GM04503 (cell line): Measurements from ENCODE around the gene AKR1B1.

Experiments
- DNase-seq: peaks from one replicate; pipeline ENCODE4 v3.0.0-alpha.2; 2012; ENCODE audit warnings: low read depth

Gene AKR1B1

DNA sequence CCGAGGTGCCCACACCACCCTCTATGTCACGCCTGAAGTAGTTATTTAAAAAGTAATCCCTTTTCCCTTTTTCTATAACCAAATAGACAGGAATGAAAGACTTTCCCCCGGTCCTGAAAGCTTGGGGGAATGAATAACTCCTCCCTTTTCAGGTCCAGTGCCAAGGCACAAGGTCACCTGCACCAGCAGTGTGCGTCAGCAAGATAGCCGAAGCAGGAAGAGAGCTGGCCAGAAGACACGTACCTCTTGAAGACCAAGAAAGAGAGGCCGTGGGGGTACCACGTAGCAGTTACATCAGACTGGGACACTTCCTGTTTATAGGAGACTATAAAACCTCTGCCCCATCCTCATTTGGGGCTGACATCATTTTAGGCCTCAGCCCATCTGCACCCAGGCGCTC is 10.7 kb upstream of the AKR1B1 start:
- DNase-seq: no peak

- no peak for DNase-seq
These were observed 9.6 kb upstream of the AKR1B1 start for GRCh38 chr7:134468475-134468874.

GRCh38 chr7:134468054-134468453 is 9.2 kb upstream of the AKR1B1 start:
- no peak for DNase-seq

GRCh38 chr7:134465491-134465890 is 6.6 kb upstream of the AKR1B1 start:
- no peak for DNase-seq

GRCh38 chr7:134464496-134464895 is 5.6 kb upstream of the AKR1B1 start:
- no peak for DNase-seq

- no peak for DNase-seq
These were observed 4.9 kb upstream of the AKR1B1 start for GRCh38 chr7:134463751-134464150.

- DNase-seq: peak; percentile 63
These were observed 3.5 kb upstream of the AKR1B1 start for GRCh38 chr7:134462337-134462925.

DNA sequence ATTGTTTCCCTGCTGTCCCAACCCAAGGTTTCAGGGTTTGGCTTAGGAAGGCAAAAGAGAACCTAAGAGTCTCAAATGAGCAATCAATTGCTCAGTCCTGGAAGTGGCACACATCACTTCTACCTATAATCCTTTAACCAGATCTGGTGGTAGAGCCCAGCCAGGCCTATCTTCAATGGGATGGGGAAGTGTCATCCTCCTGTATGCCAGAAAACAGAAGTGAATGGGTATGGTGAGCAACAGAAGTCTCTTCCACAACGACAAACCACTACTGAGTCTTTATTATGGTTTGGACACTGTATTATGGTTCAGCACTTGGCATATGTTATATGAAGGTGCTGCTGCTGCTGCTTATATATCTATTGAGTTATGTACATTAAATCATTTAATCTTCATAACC is 3.0 kb upstream of the AKR1B1 start:
- DNase-seq: no peak

DNA sequence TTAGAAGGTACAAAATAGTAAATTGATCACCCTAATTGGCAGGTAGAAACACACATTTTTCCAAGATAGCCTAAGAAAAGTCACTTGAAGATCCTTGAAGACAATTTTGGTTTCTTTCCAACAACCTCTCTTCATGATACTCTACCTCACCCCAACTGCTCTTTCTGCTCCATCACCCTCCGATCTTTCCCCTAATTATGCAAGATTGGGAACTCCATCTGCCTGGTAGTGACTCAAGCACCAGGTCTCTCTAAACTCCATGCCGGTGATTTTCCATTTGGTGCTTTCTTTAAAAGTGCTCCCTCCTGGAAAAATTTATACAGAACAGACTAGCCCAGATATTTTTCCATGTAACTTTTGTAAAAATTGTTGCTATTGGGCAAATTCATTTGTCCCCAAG is 1.1 kb upstream of the AKR1B1 start:
- DNase-seq: no peak

GRCh38 chr7:134458341-134458805 is 527 bp downstream of the AKR1B1 start:
- DNase-seq: no peak

DNA sequence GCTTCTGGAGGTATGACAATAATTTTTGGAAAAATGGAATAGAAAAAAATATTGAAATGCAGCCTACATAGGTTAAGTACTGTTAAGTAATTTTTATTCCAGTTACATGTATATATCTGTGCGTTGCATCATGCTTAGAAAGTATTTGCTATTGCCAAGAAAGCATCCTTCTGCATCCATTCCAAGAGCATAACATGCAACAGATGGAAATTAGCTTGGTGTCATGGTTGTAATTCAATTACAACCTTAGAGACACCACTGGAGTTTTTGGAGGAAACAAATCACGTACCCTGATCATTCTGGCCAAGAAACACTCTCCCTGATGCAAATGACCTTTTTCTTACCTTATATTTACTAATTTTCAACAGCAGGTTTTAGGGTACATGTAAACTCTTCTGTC is 1.7 kb downstream of the AKR1B1 start:
- no peak for DNase-seq

DNA sequence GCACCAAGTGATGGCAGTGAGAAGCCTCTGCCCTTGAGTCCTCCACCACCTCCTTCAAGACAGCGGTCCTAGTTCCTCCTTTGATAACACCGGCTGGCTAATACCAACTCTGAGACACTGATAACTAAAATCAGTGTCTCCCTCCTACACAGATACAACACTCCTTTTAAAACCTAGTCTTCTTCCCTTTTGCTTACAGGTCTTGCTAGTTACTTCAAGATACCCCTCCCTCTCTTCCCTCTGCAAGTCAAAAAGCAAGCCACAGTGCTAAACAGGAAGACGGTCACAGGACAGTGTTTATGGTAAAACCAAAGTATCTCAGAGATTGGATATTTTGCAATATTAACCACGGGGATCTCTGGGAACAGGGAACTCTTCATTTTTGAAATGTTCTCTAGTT is 4.6 kb downstream of the AKR1B1 start:
- DNase-seq: no peak

DNA sequence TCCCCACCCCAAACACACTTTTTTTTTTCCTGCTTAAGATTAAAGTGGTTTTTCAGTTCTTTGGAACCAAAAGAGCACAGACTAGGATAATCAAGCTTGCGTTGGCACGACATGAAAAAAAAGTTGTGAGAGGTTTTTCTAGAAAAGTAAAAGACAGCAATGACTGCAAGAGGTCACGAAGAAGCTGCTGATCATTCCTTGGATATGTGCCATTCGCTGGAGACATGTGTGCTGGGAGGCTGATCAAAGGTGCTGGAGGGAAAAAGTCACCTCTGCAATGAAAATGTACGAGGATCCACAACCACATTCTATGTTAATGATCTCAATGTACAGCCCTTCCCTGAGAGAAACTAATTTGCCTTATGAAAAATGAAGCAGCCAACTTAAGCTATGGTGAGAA is 5.4 kb downstream of the AKR1B1 start:
- DNase-seq: no peak

DNA sequence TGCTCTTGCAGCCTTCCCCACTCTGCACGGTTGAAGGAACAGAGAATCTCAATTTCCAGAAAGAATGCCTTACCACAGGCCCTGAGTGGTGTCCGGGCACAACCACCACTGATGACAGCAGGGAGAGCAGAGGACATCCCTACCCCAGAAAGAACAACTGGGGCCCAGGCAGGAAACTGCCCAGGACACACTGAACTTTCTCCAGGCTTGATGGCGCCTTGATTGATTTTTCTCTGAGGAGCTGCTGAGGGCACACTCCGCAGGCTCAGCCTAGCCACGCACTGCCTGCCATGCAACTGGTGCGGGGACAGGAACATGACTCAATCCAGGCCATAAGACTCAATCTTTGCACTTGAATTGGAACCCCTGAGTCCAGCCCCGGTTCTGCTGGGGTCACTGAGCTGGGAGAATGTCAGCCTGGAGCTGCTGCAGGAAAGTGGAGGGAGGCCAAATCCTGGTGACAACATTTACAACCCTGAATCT is 5.9 kb downstream of the AKR1B1 start:
- DNase-seq: no peak

DNA sequence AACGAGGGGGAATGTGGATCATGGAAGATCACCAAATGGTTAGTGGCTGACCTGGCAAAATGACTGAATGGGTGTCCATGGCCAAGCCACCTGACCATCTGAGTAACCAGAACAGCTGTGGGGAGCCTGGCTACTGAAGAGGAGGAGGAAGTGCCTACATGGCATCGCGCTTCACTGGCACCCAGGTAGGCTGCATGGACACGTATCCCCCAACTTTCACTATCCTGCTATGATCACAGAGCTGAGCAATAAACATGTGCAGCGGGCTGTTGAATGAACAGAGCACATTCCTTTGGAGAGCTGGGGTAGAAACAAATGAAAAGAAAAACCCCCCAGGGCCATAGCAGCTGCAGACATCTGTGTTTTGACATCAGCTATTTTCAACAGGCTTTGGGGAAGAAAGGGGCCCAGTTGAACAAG is 6.5 kb downstream of the AKR1B1 start:
- no peak for DNase-seq

DNA sequence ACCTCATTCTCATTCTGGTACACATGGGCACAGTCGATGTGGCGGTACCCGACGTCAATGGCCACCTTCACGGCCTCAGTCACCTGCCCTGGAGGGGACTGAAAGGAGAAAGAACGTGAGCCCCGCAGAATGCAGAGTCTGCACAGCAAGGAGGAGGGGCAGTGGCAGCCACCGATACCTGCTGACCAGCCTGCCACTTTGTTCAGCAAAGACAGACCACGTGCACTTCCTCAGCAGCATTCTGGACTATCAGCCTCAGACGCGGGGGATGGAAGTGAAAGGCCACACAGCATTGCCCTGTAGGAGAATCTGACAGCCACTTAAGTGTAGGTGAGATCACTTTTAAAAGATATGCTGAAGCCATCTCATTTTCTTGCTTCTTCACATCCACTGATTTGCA is 7.2 kb downstream of the AKR1B1 start:
- DNase-seq: no peak

GRCh38 chr7:134450294-134451000 is 8.5 kb downstream of the AKR1B1 start:
- DNase-seq: no peak

DNA sequence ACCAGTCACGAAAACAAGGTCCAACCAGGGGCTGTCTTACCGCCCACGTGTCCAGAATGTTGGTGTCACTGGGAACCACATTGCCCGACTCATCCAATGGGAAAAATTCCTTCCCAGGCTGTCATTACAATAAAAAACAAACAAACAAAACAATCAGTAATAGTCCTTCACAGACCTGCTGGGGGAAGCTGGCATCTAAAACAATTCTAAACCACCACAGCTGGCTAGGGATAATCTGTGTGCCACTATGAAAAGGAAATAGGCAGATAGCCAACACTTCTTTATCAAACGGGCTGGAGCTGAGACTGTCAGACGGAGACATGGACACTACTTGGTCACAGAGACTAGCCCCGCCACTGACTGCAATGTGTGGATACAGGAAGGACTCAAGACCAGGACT is 9.2 kb downstream of the AKR1B1 start:
- no peak for DNase-seq

- DNase-seq: peak; percentile 79
These were observed 10.3 kb downstream of the AKR1B1 start for GRCh38 chr7:134448356-134449229.

- DNase-seq: no peak
These were observed 11.5 kb downstream of the AKR1B1 start for GRCh38 chr7:134447383-134447782.

- no peak for DNase-seq
These were observed 12.0 kb downstream of the AKR1B1 start for GRCh38 chr7:134446923-134447322.

DNA sequence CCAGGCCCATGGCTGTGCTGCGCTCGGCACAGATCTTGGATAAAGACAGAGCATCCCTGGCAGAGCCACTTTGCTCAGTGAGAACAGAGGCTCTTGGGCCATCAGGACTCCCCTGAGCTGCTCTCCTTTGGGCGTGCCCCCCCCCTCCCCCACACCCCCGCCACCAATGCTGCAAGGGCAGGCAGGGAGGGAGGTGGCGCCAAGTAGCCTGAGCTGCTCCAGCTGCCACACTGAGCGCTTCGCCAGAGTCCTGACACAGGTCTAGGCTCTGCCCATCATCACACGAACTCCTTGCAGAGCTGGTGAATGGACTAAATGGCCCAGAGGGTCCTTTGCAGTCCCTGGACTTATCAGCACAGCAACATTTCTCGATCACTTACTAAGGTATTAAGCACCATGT is 12.5 kb downstream of the AKR1B1 start:
- DNase-seq: no peak

DNA sequence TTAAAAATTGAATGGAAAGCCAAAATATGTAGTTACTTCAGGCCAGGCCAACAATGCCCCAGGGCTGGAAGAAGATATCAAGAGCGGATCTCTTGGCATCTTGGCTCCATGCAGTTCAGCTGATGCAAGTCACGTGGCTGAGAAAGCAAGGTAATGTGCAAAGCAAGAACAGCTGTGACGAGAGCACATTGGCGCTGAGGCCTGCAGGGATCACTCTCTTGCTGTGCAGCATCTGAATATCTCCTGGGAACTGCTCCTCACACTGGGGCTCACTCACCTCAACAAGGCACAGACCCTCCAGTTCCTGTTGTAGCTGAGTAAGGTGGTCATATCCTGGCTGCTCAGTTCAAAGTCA is 14.0 kb downstream of the AKR1B1 start:
- DNase-seq: no peak
